Fibroblast of lung (primary cell): ENCODE results near the gene HECW1.

Experiments
- EZH2 ChIP-seq: IDR thresholded peaks from 2 replicates; pipeline ENCODE4 v1.5.1; 2012; ENCODE audit warnings: low read length, control low read depth, mild to moderate bottlenecking; ENCODE audit errors: missing control alignments
- TF ChIP-seq, protein P1 (sequence below), 2 donors: IDR thresholded peaks in 1 of 2; conservative IDR thresholded peaks in 1 of 2; 1 replicate in 1 of 2; 2 replicates in 1 of 2; pipeline ENCODE4 v1.5.1; 2011 to 2012; ENCODE audit warnings: low read length in 2 of 2, control low read depth in 1 of 2, inconsistent platforms in 1 of 2, low read depth in 1 of 2, mild to moderate bottlenecking in 1 of 2

DNA sequence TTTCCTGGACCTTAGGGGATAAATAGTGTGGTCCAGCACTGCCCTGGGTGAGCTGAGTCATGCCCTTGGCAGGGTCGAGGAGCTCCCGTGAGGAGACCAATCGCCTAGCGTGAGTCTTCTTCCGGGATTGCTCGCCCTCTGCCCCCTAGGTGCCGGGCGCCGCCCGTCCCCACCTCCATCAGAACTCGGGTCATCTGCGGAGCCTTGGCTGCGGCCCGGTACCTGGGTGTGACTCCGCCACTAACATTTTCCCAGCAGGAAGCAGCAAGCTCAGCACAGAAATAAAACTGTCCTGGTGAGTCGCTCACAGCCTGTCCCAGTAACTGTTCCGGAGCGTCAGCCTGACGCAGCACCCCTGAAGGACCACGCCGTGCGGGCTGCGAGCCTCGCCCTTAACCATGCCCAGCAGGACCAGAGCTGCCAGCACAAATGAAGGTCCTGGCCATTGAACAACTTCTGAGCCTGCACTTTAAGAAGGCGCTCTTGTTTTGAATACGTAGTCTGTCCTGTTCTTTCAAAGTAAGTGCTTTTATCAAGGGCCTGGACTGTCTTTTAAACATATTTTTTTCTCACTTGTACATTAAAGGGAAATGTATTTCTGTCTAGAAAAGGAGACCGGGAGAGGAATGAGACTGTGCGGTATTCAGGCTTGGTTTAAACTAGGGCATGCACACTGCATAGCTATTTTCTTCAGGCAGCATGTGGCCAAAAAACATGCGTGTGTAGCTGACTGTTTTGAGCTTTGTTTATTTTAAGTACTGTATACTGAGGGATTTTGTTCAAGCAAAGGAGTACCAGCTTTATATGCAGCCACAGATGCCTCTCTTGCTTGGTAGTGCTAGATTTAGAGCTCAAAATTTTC, 136.7 kb downstream of the HECW1 start:
- TF ChIP-seq, protein P1, sequence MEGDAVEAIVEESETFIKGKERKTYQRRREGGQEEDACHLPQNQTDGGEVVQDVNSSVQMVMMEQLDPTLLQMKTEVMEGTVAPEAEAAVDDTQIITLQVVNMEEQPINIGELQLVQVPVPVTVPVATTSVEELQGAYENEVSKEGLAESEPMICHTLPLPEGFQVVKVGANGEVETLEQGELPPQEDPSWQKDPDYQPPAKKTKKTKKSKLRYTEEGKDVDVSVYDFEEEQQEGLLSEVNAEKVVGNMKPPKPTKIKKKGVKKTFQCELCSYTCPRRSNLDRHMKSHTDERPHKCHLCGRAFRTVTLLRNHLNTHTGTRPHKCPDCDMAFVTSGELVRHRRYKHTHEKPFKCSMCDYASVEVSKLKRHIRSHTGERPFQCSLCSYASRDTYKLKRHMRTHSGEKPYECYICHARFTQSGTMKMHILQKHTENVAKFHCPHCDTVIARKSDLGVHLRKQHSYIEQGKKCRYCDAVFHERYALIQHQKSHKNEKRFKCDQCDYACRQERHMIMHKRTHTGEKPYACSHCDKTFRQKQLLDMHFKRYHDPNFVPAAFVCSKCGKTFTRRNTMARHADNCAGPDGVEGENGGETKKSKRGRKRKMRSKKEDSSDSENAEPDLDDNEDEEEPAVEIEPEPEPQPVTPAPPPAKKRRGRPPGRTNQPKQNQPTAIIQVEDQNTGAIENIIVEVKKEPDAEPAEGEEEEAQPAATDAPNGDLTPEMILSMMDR (conservative IDR thresholded peaks at IDR 0.05 in 1 of 2, IDR thresholded peaks at IDR 0.05 in 1 of 2; ENCODE audit: low read depth in 1 of 2, low read length in 2 of 2) = no peak
- TF ChIP-seq EZH2 = no peak
